Pulmonary artery endothelial cell (primary cell): ENCODE results near the gene GGNBP2. TPM values are rescaled to one million over a fixed set of nuclear protein-coding genes. Genes with fewer than 3 reads are reported as not detected.
A peak's percentile ranks its signal among the peaks of the same experiment; 100 is the strongest.
"Not testable (repeated sequence)": the region's sequence is repeated elsewhere in the genome, so short reads cannot be mapped to it uniquely, and the experiment has no call there.

Experiments used
- DNase-seq: peaks from one replicate; pipeline ENCODE4 v3.0.0-alpha.2; 2011; ENCODE audit warnings: low read depth, low spot score
- total RNA-seq: library from RNA; depleted of rRNA; stranded (reverse); fragments of >200 nt; gene quantifications from 2 replicates; pipeline ENCODE4 v1.2.3, GENCODE V29; 2014

The GGNBP2 gene, protein sequence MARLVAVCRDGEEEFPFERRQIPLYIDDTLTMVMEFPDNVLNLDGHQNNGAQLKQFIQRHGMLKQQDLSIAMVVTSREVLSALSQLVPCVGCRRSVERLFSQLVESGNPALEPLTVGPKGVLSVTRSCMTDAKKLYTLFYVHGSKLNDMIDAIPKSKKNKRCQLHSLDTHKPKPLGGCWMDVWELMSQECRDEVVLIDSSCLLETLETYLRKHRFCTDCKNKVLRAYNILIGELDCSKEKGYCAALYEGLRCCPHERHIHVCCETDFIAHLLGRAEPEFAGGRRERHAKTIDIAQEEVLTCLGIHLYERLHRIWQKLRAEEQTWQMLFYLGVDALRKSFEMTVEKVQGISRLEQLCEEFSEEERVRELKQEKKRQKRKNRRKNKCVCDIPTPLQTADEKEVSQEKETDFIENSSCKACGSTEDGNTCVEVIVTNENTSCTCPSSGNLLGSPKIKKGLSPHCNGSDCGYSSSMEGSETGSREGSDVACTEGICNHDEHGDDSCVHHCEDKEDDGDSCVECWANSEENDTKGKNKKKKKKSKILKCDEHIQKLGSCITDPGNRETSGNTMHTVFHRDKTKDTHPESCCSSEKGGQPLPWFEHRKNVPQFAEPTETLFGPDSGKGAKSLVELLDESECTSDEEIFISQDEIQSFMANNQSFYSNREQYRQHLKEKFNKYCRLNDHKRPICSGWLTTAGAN
- total RNA-seq, result 46.9 and 55.7 TPM in 2 replicates

DNA sequence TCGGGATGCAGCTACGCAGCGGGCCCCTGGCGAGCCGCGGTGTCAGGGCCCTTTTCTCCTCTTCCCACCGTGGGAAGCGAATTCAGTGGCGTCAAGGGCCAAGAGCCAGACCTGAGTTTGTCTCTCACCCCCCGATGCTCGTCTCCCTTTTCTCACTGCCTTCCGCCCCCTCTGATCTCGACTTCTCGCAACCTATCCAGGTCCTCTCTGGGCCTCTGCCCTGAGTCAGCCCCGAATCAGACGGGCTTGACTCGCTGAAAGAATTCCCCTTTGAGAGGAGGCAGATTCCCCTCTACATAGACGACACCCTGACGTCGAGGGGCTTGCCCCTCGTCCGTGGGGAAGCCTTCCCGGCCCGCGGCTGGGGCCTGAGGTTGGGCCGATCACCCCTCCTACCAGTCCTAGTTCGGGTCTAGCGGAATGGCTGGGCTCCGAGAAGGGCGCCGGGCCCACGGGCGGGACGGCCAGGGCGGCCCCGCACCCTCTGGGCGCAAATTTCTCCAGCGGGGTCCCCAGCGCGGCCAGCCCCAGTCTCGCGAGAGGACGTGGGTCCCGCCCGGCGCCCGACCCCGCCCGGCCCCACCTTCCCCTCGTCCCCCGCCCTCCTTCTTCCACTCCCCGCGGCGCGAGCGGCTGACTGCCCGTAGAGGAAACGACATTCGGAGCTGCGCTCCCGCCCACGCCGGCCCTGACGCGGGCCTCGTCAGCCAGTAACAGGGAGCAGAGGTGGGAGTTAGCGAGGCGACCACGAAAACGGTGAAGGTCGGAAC, at the start of gene GGNBP2:
Gene GGNBP2 (plus strand): TSS at position 613 of the 770 bp plus-strand sequence. CDS start 806 bp downstream, outside the sequence.
- peak; percentile 64 for DNase-seq

DNA sequence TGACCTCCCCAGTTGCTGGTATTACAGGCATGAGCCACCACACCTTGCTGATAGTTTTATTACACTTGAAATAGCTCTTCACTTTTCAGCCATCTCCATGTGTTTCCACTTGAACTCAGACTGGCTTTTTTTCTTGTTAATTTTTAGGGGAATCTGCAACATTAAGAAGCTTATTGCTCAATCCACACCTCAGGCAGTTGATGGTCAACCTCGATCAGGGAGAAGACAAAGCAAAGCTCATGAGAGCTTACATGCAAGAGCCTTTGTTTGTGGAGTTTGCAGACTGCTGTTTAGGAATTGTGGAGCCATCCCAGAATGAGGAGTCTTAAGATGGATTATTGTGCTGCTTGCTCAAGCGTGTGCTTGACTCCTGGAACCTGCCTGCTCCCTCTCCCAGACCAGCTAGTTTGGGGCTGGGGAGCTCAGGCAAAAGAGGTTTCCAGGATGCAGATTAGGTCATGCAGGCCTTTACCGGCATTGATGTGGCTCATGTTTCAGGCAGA, 49.6 kb upstream of the GGNBP2 start:
- DNase-seq, result no peak

DNA sequence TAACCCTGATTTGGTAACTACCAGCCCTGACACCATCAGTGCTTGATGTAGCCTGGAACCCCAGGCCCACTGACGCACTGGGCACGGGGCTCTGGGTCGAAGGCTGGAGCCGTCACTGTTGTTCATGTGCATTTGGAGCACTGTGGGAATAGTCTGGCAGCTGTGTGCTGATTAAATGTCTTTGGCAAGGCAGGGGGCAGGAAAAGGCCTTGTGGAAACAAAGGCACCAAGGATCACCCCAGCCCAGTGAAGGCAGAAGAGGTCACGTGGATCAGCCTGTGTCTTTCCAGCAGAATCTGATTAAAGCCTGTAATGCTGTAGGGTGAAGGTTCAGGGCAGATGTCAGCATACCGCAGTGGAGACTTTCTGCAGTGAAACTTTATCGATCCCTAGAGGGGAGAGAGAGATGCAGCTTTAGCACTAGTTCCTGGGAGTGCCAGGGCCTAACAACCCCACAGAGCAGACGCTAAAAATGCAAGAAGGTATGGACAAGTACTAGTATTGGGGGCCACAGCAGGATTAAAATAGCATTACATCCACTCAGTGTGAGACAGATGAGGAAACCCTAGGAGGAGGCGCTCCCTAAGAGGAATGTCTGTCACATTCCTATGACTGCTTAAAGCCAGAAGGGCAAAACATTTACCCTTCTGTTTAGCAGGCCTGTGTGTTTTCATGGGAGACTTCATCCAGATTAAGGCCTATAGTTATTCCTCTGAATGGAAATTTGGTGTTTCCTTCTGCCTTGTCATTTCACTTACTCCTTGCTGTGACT, 48.5 kb upstream of the GGNBP2 start:
- no peak for DNase-seq

DNA sequence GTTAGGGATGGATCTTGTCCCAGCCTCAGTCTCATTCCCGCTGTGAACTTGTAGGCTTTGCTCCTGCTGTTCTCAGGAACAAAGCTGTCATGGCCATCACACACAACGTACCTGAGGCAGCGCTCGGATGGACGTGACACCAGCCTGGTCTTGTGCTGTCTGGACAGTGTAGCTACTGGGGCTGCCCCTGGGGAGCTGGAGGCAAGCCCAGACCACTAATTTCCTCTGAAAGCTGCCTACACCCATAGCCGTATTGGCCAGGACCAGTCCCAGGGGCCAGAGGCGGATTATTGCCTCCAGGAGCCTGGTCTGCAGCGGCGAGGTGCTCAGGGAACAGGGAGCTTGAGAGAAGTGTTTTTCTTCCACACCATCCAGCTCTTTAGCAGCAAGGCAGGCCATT, 46.6 kb upstream of the GGNBP2 start:
- DNase-seq, result no peak

DNA sequence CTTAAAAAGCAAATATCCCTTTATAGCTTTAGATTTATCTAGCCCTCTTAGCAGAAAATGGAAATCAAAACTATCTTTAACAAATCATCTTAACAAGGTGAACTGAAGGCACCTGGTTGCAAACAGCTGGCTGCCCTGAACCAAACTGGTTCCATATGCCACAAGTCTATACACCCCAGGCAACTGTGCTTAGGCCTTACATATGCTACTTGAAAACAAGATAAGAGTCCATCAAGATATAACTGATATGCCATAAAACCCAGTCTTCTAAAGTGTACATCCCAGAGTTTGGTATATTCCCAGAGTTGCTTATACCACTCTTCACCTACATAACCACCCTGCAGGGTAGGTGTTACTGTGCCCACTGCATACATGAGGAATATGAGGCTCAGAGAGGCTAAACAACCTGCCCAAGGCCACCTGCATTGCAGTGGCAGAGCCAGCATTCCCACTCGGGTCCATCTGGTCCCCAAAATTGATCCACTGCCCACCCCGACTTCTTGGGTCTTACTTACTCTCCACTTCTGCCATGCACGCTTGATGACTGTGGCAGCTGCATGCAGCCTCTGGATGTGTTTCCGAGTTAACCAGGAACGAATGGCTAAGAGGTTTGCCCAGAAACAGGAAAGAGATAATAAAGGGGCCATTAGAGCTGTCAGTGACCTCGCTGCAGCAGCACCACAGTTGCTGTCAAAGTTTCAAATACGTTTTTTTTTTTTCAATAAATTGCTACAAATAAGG, 46.0 kb upstream of the GGNBP2 start:
- DNase-seq, result no peak

DNA sequence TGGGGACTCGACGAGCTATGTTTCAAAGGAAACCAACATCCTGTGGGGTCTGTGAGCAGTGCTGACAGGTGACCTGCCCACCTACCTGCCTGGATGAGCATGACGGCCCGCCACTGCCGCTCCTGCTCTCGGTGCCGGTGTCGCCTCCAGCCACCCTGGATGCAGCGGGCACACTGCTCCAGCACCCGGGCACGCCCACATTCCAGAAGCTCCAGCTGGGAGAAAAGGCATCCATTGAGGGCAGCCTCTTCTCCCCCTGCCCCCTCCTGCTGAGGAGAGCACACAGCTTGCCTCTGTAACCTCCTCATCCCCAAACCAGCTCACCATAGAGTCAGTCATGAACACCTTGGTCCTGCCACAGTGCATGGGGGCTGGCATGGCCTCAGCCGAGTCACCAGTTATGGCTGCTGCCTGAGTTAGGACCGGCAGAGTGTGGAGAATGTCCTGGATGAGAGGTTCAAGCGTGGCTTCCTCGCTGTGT, 43.9 kb upstream of the GGNBP2 start:
- no peak for DNase-seq

DNA sequence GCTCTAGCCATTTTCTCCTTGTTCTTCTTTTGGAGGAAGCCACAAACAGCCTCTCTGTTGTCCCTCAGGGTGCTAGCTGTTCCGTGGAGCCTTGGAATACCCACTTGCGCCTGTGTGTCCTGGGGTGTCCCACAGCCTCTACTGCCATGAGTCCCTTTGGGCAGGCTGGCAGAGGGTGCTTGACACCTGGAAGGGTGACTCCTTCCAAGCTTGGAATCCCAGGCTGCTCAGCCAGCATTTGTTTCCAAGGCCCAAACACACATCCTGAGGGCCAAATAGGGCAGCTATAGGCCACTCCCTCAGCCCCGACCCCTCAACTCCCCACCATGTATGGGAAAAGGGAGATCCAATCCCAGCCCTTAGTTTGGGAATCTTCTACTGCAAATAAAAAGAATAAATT, 43.4 kb upstream of the GGNBP2 start:
- no peak for DNase-seq

DNA sequence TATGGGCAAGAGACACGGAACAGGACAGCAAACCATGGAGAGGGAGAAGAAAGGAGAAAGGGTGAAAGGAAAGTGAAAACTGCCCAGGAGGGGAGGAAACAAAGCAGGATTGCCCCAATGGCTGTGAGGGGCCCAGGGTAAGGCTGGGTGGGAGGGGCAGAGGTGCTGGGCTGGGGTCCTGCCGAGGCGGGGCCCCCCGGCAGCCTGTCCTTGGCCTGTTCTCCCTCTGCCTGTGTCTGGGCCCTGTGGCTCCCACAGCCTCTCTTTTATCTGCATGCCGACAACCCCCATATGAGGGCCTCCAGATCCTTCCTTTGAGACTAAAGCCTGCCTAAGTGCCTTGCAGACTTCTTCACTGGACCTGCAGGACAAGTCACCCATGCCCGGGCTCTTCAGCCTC, 42.8 kb upstream of the GGNBP2 start:
- DNase-seq, result no peak

DNA sequence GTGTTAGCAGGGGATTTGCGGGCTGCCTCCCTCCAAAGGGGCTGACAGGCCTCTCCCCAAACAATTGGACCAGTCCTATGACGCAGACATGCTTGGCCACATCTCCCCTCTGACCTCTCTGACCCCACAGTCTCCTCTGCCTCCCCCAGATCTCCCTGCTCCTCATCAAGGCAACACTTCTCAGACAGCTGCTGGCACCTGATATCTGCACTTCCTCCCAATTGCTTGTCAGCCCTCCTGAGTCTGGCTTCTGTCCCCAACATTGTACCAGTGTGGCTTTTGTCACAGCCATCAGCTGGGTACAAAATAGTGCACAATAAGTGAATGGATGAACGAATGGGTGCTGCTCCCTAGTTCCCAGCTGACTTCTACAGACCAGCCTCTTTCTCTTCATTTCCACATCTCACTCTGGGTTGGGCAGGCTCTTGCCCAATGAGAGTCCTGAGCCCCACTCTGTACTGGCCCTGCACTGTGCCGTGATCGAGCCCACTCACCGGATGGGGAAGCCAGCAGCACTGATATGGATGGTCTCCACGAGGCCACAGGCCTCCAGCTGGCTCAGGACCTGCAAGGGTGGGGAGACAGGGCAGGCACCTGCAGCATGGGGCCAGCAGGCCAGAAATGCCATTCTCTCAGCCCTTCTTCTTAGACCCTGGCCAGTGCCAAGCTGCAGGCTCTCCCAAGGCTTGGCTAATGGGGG, 41.1 kb upstream of the GGNBP2 start:
- no peak for DNase-seq

DNA sequence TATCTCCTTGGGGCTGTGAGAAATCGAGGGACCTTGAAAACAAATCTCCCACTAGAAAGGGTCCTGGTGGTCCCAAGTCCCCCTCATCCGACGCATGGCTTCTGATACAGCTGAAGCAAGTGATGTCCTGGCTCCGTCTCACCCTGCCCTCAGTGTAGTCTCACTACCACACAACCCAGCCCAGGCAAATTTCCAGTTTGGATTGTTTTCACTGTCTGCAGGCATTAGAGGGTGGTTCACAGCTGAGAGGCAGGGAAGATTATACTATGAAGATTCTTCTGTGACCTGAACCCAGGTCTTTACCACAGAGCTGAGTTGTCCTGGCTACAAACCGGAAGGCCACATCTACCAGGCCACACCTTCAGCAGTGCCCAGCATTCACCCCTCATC, 40.6 kb upstream of the GGNBP2 start:
- DNase-seq, result no peak

DNA sequence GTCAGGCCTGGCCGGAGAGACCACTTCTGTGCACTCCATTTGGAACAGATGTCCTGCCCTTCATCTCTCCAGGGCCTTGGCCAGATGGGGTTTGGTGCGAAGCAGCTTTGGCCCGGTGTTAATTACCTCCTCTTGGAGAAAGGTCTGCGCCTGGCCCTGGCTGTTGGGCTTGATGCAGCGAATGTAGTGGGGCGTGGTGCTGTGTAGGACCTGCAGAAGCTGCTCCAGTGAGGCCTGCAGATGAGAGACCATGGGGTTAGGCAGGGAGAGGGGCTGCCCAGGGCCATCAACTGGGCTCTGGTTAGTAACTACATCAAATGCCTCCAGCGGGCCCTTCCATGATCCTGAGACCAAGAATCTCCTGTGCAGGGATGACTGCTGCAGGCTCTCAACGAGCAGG, 39.5 kb upstream of the GGNBP2 start:
- no peak for DNase-seq

DNA sequence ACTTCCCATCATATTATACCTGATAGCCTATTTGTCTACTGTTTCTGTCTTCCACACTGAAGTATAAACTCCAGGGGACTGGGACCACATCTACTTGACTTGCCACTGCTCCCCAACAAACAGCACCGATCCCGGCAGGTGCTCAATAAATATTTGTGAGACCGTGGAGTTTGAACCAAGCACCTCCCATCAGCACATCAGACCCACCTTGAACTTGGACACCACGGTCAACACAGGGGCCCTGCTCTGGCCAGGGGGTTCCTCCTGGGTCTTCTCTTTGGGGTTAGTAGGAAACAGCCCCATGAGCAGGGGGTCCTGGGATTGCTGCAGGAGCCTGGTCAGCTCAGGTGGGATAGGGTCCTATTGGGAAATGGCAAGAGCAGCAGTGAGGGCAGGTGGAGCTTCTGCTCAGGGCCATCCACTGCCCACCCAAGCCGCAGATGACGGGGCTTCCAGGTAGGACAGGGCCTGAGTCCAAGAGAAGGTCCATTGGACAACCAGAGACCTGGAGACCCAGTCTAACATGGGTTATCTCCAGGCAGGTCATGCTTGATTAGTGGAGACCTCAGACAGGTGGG, 38.4 kb upstream of the GGNBP2 start:
- no peak for DNase-seq

DNA sequence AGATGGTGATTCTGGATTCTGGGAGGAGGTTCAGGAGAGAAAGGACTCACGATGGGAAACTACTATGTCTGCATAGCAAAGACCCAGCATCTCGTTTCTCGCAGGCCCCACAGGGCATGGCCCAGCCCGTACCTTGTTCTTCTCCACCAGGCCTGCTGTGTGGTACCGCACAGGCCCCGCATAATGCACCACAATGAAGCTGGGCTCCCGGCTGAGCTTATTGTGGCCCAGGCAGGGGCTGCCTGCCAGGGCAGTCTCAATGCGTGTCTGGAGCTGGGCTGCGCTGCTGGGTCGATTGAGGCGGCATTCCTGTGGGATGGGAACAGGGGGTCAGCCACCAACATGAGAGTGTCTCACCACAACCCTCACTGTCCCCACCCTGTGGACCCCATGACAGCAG, 37.9 kb upstream of the GGNBP2 start:
- DNase-seq, result no peak

DNA sequence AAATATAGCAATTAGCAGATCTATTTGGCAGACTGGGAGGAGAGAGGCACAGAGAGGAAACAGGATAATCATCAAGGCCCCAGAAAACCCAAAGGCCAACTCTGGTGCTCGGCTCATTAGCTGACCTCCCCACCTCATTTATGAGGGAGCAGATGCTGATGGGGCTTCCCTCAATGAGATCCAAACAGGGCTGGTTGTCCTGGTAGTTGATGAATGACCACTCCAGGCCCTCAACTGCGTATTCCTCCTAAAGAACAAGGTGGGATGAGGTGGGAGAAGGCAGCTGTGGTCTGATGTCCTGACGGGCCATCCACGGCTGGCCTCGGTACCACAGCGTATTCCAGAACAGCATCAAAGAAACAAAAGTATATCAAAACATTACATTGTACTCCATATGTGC, 37.5 kb upstream of the GGNBP2 start:
- DNase-seq, result no peak

DNA sequence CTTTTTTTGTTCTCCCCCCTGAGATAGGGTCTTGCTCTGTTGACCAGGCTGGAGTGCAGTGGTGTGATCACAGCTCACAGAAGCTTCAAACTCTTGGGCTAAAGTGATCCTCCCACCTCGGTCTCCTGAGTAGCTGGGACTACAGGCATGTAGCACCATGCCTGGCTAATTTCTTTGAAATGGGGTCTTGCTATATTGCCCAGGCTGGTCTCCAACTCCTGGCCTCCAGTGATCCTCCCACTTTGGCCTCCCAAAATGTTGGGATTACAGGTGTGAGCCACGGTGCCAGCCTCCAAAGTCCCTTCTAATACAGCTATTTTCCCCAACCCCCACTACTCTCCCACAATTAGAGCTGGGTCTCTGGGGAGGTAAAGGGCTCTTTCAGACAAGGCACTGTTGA, 36.3 kb upstream of the GGNBP2 start:
- DNase-seq, result not testable (repeated sequence)

DNA sequence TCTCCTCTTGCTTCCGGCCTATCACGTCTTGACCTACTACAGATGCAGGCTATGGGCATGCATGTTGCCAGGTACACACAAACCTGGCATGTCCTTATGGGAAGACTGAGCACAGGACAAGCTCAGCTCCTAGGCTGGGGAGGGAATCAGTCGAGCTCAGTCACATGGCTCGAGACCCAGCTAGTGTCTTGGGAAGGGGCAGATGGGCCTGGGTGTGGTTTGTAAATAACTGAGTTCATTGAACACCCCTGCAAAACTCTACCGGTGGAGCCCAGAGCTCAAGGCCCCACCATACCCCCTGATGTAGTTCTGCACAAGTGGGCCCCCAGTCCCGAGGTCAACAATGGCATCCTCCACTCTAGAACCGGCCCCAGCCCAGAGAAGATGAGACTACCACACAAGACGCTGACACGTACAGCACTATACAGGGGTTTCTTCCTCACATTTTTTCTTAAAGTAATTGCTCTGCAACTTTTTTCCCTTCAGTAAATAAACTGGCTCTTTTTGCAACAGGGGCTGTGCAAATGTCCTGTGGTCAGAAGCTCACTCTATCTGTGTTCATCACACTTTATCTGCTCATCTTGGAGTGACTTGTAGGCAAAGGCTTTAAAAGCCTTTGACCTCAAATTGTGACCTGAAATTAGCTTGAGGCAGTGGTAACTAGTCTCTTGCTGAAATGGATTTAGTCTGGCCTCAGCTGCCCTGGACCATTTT, 35.3 kb upstream of the GGNBP2 start:
- no peak for DNase-seq

DNA sequence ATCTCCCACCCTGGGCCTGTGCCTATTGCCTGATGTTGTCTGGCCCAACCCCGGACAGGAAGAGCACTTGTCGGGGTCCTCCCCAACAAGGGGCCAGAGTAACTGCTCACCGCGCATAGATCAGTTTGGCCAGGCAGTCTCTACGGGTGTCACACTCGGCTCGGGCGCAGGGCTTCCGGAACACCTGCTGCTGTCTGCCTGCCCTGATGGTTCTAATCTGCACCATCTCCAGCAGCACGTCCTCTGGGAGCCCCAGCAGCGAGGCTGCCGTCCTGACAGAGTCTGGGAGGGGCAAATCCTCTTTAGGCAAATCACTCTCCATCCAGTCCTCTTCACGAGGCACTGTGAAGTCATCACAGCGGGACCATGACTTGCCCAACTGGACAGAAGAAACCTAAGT, 34.1 kb upstream of the GGNBP2 start:
- no peak for DNase-seq

DNA sequence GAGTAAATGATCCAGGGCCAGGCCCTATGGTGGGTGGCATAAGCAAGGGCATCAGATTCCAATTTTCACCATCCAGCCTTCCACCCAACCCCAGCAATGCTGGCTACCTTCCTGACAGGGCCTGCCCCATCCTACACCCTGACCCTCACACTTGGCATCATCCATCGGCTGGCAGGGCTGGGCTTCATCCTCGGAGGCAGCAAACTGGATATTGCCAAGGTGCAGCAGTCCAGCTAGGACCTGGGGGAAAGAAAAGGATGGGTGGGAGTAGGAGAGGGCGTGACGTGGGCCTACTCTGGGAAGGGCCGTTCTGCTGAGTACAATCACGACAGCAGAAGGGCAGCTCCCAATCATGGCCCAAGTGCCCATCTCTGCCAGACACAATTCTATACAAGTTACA, 33.5 kb upstream of the GGNBP2 start:
- DNase-seq, result no peak

DNA sequence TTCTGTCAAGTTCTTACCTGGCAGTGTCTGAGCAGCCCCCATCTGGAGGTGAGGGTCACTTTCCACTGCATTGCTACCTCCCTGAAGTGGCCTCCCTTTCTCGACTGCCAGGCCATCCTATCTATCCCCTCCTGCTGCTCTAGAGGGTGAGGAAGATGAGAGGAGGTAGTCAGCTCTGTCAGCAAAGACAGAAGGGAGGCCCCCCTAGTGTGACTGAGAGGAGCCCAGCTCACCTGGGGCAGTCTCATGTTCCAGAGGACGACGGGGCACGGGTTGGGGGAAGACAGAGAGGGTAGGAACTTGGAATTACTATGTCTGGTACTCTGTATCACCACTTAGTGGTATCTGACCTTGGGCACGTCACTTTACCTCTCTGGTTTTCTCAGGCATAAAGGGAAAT, 32.1 kb upstream of the GGNBP2 start:
- DNase-seq, result no peak
